ENCODE data around the gene FRMPD4. TPM values are rescaled to one million over a fixed set of nuclear protein-coding genes. Genes with fewer than 3 reads are reported as not detected.

The FRMPD4 gene
- total and polyA plus RNA-seq, 12 donors: under 0.01 to 0.06 (median 0.02) TPM; not detected in 7

GRCh38 chrX:12227412-12228041, 89.3 kb downstream of the FRMPD4 start:
- 42 to 69% (median 59%) methylated on average over 2 of the region's 2 CpGs for WGBS, 4 donors
- DNase-seq: no peak

GRCh38 chrX:12228862-12229261, 90.6 kb downstream of the FRMPD4 start:
- no peaks in the 10 kb centered on the region for H3K4me1 ChIP-seq (replicated peaks in 1 of 2)
- H3K4me3 ChIP-seq: no peak overlapping the region
- no peaks in the 10 kb centered on the region for H3K27me3 ChIP-seq
- no peak for DNase-seq
- no peaks in the 10 kb centered on the region for H3K36me3 ChIP-seq (replicated peaks in 1 of 2)
- intact Hi-C loops (cut with DNase I): no loop called here
- no peaks in the 10 kb centered on the region for H3K9me3 ChIP-seq (replicated peaks in 1 of 3)
- TF ChIP-seq POLR2A (IDR thresholded peaks at IDR 0.05) (no peak), CTCF (IDR thresholded peaks at IDR 0.05) (no peak)
- no peak overlapping the region for H3K27ac ChIP-seq
- 22 to 36% (median 30%) methylated on average over 4 of the region's 4 CpGs for WGBS, 4 donors

More at GRCh38 chrX:12227412-12228041, 89.3 kb downstream of the FRMPD4 start:
- Histone ChIP-seq H3K27ac (no peak overlapping the region), H3K36me3 (replicated peaks in 1 of 2) (no peaks in the 10 kb centered on the region), H3K27me3 (no peaks in the 10 kb centered on the region), H3K4me1 (replicated peaks in 1 of 2) (no peaks in the 10 kb centered on the region), H3K4me3 (no peak overlapping the region), H3K9me3 (replicated peaks in 1 of 3) (no peaks in the 10 kb centered on the region)
- intact Hi-C loops (cut with DNase I): no loop called here
- no peak for TF ChIP-seq CTCF (IDR thresholded peaks at IDR 0.05)
- no peak for TF ChIP-seq POLR2A (IDR thresholded peaks at IDR 0.05)

GRCh38 chrX:12229986-12230385, 91.7 kb downstream of the FRMPD4 start:
- H3K27ac ChIP-seq: no peak overlapping the region
- intact Hi-C loops (cut with DNase I): no loop called here
- H3K4me3 ChIP-seq: no peak overlapping the region
- H3K27me3 ChIP-seq: no peaks in the 10 kb centered on the region
- no peaks in the 10 kb centered on the region for H3K9me3 ChIP-seq (replicated peaks in 1 of 3)
- no peaks in the 10 kb centered on the region for H3K36me3 ChIP-seq (replicated peaks in 1 of 2)
- TF ChIP-seq POLR2A (IDR thresholded peaks at IDR 0.05) (no peak), CTCF (IDR thresholded peaks at IDR 0.05) (no peak)
- DNase-seq: no peak
- H3K4me1 ChIP-seq (replicated peaks in 1 of 2): no peaks in the 10 kb centered on the region
- 82 to 100% (median 94%) methylated on average over 2 of the region's 2 CpGs for WGBS, 4 donors

- no peak for DNase-seq
- WGBS, 4 donors: 64 to 71% (median 71%) methylated on average over 5 of the region's 5 CpGs
- Histone ChIP-seq H3K27ac (no peak overlapping the region), H3K9me3 (replicated peaks in 1 of 3) (no peaks in the 10 kb centered on the region), H3K27me3 (no peaks in the 10 kb centered on the region), H3K36me3 (replicated peaks in 1 of 2) (no peaks in the 10 kb centered on the region), H3K4me3 (no peak overlapping the region), H3K4me1 (replicated peaks in 1 of 2) (no peaks in the 10 kb centered on the region)
- intact Hi-C loops (cut with DNase I): no loop called here
- TF ChIP-seq CTCF (IDR thresholded peaks at IDR 0.05) (no peak), POLR2A (IDR thresholded peaks at IDR 0.05) (no peak)
Measured at GRCh38 chrX:12234534-12235329, 96.5 kb downstream of the FRMPD4 start.

Measured in adrenal gland (tissue), 12 donors.